ENCODE results near the gene NEIL3. TPM values are rescaled to one million over a fixed set of nuclear protein-coding genes. Genes with fewer than 3 reads are reported as not detected.
"Not testable (repeated sequence)": the region's sequence is repeated elsewhere in the genome, so short reads cannot be mapped to it uniquely, and the experiment has no call there.

NEIL3 gene
- polyA plus RNA-seq, 1 experiment = 3.7 TPM

DNA sequence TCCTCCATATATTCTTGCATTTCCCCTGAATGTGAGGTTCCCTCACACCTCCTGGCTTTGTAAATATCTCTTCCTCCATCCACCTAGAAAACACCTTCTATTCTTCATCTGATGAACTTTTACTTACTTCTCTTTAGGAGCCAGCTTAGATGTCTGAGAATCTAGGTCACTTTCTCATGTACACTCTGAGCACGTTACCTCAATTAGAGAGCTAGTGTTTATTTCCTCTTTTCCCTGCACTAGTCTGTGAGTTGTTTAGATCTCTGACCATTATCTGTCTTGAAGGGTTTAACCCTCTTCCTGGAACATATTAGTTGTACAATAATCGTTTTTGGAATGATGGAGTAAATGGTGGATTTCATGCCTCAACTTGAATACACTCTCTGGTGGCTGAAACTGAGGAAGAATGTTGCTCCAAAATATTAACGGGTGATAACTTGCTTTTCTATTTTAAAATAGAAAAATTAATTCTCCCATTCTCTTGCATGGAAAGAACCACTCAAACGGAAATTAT lies 8.5 kb upstream of the NEIL3 start:
- ChIA-PET POLR2A (no interaction called here), CTCF (interaction anchor here (0.6 kb wide), 1 partner anchor 183 kb away, joined by 3 read pairs; no protein-coding TSS in a partner anchor)
- no peaks in the 10 kb centered on the region for H3K9me3 ChIP-seq (ENCODE audit: control insufficient read depth, insufficient read depth, low read length)
- TF ChIP-seq, protein P1, sequence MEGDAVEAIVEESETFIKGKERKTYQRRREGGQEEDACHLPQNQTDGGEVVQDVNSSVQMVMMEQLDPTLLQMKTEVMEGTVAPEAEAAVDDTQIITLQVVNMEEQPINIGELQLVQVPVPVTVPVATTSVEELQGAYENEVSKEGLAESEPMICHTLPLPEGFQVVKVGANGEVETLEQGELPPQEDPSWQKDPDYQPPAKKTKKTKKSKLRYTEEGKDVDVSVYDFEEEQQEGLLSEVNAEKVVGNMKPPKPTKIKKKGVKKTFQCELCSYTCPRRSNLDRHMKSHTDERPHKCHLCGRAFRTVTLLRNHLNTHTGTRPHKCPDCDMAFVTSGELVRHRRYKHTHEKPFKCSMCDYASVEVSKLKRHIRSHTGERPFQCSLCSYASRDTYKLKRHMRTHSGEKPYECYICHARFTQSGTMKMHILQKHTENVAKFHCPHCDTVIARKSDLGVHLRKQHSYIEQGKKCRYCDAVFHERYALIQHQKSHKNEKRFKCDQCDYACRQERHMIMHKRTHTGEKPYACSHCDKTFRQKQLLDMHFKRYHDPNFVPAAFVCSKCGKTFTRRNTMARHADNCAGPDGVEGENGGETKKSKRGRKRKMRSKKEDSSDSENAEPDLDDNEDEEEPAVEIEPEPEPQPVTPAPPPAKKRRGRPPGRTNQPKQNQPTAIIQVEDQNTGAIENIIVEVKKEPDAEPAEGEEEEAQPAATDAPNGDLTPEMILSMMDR (IDR thresholded peaks at IDR 0.05; ENCODE audit: low read depth, low read length) = no peak
- DNase-seq (ENCODE audit: low read depth, low spot score) = no peak
- no peaks in the 10 kb centered on the region for H3K27me3 ChIP-seq (ENCODE audit: control insufficient read depth, insufficient read depth, low read length)
- no peak overlapping the region for H3K27ac ChIP-seq (ENCODE audit: low read depth, low read length)
- no peak overlapping the region for H3K4me3 ChIP-seq (ENCODE audit: low read depth, low read length)

DNA sequence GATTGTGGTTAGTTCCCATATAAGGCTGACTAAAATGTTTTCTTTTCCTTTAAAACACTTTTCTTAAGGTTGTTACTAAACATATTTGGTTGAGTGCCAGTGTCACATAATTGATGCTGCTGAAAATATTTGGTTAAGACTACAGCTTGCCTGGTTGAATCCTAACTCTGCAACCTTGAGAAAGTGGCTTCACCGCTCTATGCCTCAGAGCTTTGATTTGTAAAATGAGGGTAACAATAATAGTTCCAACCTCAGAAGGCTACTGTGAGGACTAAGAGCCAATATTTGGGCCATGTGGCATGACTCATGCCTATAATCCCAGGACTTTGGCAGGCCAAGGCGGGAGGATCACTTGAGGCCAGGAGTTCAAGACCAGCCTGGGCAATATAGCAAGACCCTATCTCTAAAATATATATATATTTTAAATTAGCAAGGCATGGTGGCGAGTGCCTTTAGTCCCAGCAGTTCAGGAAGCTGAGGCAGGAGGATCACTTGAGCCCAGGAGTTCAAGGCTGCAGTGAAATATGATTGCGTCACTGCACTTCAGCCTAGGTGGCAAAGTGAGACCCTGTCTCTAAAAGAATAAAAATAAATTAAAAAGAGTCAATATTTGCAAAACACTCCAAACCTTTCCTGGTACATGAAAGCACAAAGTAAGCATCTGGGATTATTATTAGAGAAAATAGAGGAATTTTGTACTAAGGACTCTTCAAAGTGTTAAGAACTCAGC lies 7.1 kb upstream of the NEIL3 start:
- Histone ChIP-seq H3K4me3 (ENCODE audit: low read depth, low read length) (no peak overlapping the region), H3K27ac (ENCODE audit: low read depth, low read length) (no peak overlapping the region), H3K27me3 (ENCODE audit: control insufficient read depth, insufficient read depth, low read length) (no peaks in the 10 kb centered on the region), H3K9me3 (ENCODE audit: control insufficient read depth, insufficient read depth, low read length) (no peaks in the 10 kb centered on the region)
- TF ChIP-seq, protein P1 (IDR thresholded peaks at IDR 0.05; ENCODE audit: low read depth, low read length) = no peak
- POLR2A ChIA-PET = no interaction called here
- CTCF ChIA-PET = interaction anchor here (1.3 kb wide), 1 partner anchor 52 kb away, joined by 3 read pairs; no protein-coding TSS in a partner anchor
- DNase-seq (ENCODE audit: low read depth, low spot score) = no peak

DNA sequence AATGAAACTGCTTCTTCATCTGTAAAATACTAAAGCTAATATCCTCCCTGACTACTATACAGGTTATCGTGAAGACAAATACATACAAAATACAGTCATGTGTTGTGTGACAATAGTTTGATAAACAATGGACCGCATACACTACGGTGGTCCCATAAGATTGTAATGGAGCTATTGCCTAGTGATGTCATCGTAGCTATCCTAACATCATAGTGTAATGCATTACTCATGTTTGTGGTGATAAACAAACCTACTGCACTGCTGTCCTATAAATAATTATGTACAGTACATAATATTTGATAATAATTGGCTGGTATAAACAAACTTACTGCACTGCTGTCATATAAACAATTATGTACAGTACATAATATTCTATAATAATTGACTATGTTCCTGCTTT lies 5.6 kb upstream of the NEIL3 start:
- ChIA-PET CTCF (interaction anchor here (0.9 to 2.0 kb wide), 4 partner anchors 13 to 54 kb away, joined by 3 to 5 read pairs (median 4); no protein-coding TSS in a partner anchor), POLR2A (no interaction called here)
- Histone ChIP-seq H3K9me3 (ENCODE audit: control insufficient read depth, insufficient read depth, low read length) (no peaks in the 10 kb centered on the region), H3K27me3 (ENCODE audit: control insufficient read depth, insufficient read depth, low read length) (no peaks in the 10 kb centered on the region), H3K4me3 (ENCODE audit: low read depth, low read length) (no peak overlapping the region), H3K27ac (ENCODE audit: low read depth, low read length) (no peak overlapping the region)
- DNase-seq (ENCODE audit: low read depth, low spot score) = no peak
- TF ChIP-seq, protein P1 (IDR thresholded peaks at IDR 0.05; ENCODE audit: low read depth, low read length) = no peak

DNA sequence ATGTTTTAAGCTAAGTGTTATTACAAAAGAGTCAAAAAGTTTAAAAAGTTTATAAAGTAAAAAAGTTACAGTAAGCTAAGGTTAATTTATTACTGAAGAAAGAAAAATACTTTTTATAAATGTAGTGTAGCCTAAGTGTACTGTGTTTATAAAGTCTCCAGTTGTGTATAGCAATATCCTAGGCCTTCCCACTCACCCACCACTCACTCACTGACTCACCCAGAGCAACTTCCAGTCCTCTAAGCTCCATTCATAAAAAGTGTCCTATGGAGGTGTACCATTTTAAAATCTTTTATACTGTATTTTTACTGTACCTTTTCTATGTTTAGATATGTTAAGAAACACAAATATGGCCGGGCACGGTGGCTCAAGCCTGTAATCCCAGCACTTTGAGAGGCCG lies 4.8 kb upstream of the NEIL3 start:
- H3K27ac ChIP-seq (ENCODE audit: low read depth, low read length); H3K4me3 ChIP-seq (ENCODE audit: low read depth, low read length); DNase-seq (ENCODE audit: low read depth, low spot score); POLR2A ChIA-PET; H3K27me3 ChIP-seq (ENCODE audit: control insufficient read depth, insufficient read depth, low read length); H3K9me3 ChIP-seq (ENCODE audit: control insufficient read depth, insufficient read depth, low read length): not testable (repeated sequence)
- CTCF ChIA-PET = interaction anchor here (0.7 to 2.0 kb wide), 5 partner anchors 14 to 196 kb away, joined by 3 to 5 read pairs (median 4); no protein-coding TSS in a partner anchor

DNA sequence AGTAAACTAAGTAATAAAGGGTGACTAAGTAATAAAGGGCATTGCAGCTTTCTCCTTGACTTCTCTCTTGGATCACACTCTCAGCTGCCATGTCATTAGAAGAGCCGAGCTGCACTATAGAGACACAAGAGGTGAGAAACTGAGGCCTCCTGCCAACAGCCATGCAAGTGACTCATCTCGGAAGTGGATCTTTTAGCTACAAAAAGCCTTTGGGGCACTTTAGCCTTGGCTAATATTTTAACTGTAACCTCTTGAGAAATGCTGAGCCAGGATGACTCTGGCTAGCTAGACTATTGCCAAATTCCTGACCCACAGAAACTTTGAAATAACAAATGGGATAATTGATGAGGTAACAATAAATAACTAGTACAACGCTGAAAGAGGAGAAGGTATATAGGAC lies 1.5 kb upstream of the NEIL3 start:
- TF ChIP-seq, protein P1 (IDR thresholded peaks at IDR 0.05; ENCODE audit: low read depth, low read length) = no peak
- no peaks in the 10 kb centered on the region for H3K27me3 ChIP-seq (ENCODE audit: control insufficient read depth, insufficient read depth, low read length)
- no peak overlapping the region for H3K27ac ChIP-seq (ENCODE audit: low read depth, low read length)
- no peaks in the 10 kb centered on the region for H3K9me3 ChIP-seq (ENCODE audit: control insufficient read depth, insufficient read depth, low read length)
- POLR2A ChIA-PET = interaction anchor here (2.5 kb wide), 1 partner anchor 14 kb away, joined by 13 read pairs; no protein-coding TSS in a partner anchor
- no peak overlapping the region for H3K4me3 ChIP-seq (ENCODE audit: low read depth, low read length)
- CTCF ChIA-PET = interaction anchor here (1.0 kb wide), 1 partner anchor 58 kb away, joined by 4 read pairs; no protein-coding TSS in a partner anchor
- DNase-seq (ENCODE audit: low read depth, low spot score) = no peak

Measured in AG04450 (cell line).